Lung microvascular endothelial cell (primary cell): ENCODE data around the gene ANKRD44. TPM values are rescaled to one million over a fixed set of nuclear protein-coding genes. Genes with fewer than 3 reads are reported as not detected.
A peak's percentile ranks its signal among the peaks of the same experiment; 100 is the strongest.

ENCODE experiments used
- DNase-seq, 2 donors: peaks; one replicate each; pipeline versions ENCODE4 v3.0.0 to v3.0.0-alpha.2; 2010; ENCODE audit warnings: low read depth in 2 of 2
- total RNA-seq: library from RNA; depleted of rRNA; stranded (reverse); fragments of >200 nt; gene quantifications from 2 replicates; pipeline ENCODE4 v1.2.1, GENCODE V29; 2014

ANKRD44 gene
- total RNA-seq, 1 donor from 2014 or later: 1.6 TPM

DNA sequence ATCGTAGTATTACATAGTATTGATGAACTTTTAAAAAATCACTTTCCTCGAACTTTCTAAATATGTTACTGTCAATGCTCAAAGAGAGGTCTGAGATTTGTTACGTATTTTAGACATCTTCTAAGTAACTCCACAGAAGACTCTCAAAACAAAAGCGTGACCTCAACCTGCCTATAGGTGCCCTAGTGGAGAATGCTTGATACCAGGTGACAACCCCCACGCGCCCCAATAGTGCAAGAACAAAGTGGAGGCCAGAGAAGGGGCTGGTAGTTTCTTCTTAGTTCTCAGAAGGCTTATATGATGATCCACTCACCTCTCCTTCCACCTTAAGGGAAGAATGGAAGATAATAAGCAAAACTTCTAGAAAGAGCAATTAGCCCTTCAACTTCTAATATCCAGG, 102.6 kb downstream of the ANKRD44 start:
- DNase-seq: no peak

DNA sequence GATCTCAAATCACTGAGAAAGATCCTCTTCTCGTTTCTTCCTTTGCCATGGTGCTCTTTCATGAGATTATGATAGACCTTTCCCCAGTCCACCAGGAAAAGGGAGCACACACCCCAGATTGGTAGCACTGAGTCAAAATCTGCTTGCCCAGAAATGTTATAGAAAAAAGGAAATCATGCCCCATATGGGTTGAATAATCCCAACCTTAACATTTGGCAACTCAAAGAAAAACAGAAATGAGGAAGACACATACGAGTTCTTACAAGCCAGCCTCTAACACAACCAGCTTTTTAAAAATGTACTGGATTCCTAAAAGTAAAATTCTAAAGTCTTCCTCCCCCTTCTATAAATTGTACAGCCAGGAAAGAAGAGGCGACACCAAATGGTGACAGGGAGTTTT, 103.0 kb downstream of the ANKRD44 start:
- DNase-seq: no peak

DNA sequence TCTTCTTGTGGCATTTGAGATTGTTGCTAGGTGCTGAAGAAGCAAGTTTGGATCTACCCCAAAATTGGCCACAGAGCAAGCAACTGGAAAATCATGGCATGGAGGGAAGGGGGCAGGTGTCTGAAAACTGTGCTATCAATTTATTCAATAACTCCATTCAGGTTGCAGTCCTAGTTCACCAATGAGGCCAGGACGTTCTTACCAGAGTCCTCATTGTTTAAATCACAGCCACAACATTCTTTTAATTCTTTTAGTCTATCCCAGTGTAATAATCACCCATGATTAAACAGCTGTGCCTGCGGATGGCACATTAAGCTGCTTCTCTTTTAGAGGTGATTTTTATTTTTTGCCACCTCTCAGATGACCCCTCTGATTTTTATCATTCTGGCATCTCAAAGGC, 103.5 kb downstream of the ANKRD44 start:
- DNase-seq: no peak

DNA sequence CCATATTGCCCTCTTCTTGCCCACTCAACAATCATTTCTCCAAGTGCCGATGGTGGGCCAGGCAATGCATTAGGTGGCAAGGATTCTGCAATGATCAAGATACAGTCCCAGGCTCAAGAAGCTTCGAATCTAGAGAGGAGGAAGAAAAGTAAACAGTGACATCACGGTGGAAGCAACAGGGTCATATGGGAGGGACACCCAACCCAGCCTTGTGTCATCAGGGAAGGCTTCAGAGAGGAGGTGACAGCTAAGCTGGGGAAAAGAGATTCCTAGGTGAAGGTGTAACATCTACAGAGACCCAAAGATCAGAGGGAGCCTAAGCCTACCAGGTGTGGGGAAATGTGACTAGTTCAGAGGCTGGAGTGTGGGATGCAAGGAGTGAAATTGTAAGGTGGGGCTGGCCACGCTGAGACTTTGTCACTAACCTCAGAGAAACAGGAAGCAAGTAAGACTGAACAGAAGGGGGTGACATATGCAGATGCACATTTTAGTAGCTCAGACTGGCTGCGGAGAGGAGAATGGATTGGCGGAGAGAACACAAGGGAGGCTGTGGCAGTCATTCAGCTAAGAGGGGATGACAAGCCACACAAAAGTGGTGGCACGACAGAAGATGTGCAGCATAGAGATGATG, 104.9 kb downstream of the ANKRD44 start:
- DNase-seq: no peak

DNA sequence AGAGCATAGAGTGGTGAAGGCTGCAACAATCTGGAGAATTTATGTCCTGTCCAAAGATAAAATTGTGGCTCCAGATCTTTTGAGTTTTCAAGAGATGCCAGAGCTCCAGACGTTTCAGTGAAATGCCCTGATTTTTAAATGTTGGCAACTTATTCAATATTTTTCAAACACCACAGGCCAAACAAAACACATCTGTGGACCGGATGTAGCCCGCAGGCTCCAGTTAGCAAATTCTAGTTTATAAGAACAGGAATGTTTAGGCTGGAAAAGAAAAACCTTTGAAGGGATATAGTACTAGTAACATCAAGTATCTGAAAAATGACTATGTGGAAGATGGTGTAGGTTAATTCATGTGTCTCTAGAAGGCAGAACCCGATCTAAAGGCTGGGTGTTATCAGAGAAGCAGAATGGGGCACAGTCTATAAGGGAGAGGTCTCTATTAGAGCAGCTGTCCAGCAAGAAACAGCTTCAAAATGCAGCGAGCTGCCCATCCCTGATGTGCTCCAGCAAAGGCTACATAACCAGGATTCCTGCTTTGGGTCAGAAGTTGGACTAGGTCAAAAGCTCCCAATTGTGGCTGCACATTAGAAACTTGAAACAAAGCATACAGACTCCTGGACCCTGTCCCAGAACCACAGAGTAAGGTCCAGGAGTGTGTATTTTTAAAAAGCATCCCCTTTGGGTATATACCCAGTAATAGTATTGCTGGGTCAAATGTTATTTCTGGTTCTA, 105.9 kb downstream of the ANKRD44 start:
- peak in 1 of 2 donors; percentile 39 for DNase-seq

DNA sequence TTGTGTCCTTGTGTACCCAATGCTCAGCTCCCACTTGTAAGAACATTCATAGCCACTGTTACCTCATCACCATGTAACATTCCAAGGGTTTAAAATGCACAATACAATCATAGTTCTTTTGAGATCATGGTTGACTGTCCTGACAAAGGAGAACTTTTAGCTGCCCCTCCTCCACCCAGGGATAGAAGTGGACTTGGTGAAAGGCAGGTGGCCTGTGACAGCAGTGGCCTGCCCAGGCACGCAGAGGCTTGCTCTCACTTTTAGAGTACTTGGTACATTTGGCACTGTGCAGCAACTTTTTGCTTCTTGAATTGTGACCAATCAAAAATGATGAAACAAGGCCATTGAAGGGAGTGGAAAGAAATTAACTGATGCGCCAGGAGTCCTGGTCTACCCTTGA, 108.7 kb downstream of the ANKRD44 start:
- no peak for DNase-seq

DNA sequence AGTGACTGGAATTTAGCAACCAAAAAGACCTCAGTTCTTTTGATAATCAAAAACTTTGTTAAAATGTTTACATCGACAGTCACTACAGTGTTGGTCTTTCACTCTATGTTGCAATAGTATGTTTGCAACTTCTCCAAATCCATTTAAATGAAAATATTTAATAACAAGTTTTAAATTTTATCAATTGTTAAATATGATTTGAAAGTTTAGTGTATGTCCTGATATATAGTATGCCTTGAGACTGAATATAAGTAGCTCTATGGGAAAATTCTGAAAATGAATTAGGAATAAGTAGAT, 109.9 kb downstream of the ANKRD44 start:
- DNase-seq: no peak

DNA sequence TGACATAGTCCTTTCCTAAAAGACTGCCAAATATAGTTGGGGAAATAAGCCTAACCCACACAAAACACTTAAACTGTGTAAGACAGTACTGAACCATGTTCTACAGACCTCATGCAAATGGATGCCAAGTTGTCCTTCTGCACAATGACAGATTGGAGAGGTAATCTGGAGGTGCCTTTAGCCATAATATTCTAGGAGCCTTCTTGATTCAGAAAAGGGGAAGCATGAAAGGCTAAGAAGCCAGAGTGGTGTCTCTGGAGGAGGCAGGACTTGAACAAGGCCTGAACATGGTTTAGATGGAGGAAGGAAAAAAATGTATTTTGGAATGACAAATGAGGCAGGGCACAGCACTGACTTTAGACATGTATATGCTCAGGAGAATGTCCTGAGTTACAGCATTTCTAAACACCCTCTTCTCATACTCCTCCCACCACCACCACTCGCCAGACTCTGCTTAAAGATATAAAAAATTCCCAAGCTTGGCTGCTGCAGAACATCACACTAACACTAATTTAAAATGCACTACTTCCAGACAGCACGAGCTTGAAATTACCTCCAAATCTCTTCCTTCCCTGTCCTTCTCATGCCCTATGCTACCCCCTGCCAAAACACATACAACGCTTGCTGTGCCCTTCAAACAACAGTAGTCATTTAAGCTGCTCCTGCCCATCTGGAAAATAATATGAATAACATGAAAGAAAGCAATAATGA, 110.4 kb downstream of the ANKRD44 start:
- DNase-seq: no peak

DNA sequence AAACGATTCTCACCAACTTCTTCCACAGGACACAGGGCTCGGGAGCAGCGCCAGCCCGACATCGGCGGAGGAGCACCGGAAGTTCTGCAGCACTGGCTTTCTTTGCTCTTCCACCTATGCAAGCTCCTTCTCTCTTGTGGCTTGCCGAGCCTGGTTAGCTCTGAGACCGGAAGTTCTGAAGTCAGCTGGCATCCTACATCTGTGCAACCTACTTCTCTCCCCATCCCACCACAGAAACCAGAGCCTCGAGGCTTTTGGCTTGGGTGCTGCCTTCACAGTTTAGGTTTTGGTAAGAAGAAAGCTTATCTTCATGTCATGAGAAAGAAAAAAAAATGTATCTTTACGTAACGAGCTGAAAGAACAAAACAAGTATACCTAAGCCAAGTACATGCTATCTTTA, 111.7 kb downstream of the ANKRD44 start:
- DNase-seq: peak in 1 of 2 donors; percentile 42

DNA sequence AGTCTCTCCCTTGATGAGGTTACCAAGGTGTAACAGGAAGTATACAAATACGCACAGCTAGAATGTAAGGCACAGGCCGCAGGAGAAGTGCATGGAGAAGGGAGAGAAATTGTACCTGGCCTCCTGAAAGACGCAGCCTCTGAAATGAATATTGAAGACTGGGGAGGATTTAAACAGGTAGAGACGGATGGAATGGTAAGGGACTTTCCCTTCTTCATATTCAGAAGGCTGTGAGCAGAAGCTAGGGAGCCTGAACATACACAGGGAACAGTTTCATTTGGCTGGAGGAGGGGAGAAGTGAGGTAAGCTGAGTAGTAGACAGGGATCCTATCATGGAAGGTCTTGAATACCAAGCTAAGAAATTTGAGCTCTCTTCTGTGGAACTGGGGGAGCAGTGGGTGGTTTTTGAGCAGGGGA, 112.7 kb downstream of the ANKRD44 start:
- no peak for DNase-seq

DNA sequence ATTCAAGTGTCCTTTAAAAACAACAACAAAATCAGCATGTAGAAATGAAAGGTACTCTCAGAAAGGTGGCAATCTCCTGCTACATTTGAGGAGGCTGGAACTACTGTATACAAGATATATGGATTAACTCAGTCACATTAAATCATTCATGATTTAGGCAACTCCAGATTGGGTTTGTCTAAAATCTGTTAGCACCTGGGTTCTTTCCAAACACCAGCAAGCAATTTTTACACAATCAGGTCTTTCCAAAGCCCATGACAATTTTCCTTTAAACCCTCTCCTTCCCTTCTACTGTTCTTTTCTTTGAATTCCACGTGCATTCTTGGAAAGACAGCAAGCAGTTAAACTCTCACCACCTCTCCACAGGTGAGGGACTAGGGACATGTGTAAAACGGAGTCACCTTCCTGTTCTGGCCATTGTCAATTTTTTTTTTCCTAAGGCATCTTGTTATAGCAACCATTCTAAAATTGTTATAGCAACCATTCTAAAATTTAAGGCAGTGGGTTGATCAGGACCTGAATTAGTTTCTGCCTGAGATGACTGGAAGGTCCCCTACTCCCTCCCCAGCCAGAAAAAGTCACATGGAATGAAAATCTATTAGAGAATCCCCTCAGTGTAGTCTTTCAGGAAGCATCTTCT, 113.9 kb downstream of the ANKRD44 start:
- peak; percentile 18 to 71 for DNase-seq

DNA sequence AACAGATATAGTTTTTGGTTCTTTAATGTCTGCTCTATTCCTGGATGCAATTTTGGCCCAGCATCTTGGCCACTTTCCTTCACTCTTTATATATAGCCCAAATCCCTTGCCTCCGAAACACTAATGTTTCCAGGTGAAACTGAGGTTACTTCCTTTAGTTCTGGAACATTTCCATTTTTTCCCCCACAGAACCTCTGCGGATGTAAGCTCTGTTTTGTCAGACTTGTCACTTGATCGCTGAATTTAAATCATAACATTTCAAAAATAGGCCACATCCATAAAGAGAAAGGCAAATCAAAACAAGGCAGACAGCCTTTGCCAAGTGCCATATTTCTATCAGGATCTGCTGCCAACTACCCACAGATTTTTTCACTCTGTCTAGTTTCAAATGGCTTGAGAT, 115.1 kb downstream of the ANKRD44 start:
- DNase-seq: peak; percentile 46 to 95

DNA sequence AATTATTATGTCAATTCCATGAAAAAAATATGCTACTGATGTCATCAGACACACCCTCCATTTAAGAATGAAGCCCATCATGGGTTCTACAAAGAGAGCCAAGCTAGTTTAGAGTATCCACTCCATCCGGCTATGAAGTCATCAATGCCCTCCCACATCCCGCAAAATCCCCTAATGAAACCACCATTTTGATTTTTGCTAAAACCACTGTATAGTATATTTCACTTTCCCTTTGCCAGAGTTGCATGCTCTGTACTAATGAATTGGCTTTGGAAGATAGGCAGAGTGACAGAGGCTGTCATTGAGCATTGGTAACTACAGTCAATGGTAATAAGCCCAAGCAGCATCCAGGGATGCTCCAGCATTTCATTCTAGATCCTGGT, 118.6 kb downstream of the ANKRD44 start:
- no peak for DNase-seq

DNA sequence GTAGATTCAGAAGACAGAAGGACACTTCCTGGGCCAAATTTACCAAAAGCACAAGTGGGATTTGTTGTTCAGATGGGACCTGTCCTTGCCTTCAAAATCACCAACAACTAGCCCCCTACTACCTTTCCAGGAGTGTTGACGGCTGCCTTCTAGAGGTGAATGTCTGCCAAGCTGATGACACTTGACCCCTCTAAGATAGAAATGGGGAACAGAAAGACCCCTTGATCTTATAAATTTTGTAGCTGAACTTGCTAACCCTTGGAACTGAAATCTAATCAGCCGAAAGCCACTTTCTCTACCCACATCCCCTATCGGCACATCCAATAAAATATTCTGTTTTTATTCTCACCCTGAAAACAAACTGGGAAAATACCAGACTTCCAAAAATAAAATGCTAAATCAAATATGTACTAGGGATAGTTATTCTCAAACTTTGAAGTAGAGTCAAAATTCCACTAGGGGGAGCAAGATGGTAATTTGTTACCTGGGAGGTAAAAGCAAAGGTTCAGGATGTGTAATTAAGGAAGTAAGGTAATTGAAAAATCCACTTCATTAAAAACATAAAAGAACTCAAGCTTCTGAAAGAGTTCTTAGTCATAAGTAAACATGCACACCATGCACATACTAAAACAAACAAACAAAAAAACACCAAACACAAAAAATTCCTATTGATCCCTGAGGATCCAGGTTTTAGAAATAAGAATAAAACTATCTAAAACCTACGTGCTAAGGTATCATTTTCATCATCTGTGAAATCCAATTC, 119.2 kb downstream of the ANKRD44 start:
- DNase-seq: peak; percentile 45 to 64

DNA sequence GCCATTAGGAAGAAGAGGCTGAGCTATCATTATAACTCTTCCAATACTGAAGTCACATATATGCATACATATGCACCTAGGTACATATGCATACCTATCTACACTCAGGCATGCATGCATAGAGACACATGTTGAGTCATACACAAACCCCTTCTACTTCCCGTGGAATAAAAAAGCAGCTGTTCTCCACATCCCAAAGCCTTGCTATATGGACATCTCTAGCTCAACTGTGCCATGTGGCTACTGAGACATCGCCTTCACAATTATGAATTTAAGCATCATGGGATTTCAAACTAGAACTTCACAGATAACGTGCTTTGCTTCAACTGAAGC, 120.5 kb downstream of the ANKRD44 start:
- DNase-seq: no peak

DNA sequence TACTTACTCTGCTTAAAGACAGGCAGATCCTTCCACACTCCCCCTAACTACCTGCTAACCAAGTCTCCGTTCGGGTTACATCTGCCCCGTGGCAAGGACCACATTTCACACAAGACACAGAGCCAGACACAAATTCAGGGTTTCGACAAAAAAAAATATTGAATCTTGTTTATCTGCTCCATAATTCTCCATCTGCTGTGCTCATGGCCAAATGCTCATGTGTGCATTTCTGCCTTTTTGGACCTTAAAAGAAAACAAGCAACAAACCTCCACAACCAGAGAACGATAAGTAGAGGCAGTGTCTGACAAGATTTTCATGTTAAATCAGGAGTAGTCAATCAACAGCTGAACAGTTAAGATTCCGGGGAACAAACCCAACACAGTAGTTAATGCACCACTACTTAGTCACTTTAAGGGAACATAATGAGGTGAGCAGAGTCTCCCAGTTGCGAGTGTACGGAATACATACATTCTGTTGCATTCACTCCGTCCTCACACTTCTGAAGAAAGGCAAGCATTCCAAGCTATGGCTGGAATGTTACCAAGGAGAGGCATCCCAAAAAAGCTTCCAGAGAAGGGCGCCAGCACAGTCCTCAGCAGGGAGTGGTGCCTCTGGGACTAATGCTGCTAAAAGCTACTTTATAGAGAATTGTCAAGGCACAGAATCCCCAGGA, 121.0 kb downstream of the ANKRD44 start:
- DNase-seq: no peak

DNA sequence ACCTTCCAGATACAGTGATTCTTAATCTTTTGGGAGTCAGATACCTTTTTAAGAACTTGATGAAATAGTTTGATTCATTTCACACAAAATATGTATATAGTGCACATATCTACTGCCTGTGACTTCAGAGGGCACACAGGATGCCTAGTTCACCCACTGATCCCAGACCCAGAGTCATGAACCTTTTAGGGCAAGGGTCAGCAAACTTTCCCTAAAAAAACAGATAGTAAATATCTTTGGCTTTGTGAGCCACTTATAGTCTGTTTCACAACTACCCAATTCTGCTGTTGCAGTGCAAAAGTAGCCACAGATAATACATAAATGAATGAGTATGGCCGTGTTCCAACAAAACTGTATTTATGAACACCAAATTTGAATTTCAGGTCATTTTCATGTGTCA, 124.9 kb downstream of the ANKRD44 start:
- DNase-seq: no peak

DNA sequence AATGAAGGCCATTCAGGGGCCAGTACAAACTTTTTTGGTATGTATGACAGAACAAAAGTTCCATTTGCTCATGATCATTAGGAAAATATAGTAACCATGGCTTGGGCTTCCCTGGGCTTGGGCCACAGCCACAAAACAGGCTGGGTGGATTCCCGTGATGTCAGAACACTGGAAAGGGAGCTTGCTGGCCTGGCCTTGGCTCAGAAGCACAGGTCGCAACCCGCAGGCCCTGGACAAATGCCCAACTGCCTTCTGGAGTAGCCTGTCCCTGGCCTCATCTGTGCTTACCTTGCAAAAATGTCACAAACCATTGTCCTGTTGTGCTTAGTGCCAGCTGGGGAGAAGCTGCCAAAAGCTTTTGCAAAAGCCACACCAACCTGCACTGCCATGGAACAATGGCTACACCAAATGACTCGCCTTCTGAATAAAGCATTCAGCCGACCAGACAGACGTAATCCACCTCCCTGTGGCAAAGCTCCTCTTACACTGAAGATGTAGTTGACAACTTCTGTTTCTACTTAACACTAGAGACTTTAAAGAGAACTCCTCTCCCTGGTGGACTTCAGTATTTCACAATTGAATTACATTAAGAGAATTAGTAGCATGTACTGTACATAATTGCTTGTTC, 125.5 kb downstream of the ANKRD44 start:
- DNase-seq: peak; percentile 20 to 98

DNA sequence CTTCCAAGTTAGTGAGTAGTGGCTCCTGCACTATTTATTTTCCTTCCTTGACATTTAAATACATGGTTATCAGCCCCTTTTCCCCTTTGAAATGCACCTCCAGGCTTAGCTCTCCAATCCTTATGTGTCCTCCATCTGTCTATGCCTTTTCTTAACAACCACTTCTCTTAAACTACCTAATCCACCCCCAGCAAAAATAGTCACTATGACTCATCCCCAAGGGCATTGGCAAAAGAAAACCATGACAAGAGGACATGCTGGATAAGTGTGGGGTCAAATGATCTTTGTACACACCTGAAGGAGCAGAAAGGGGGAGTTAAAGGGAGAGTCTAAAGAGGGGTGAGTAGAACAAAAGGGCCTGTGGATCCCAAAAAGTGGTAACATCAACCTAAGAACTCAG, 127.2 kb downstream of the ANKRD44 start:
- no peak for DNase-seq

DNA sequence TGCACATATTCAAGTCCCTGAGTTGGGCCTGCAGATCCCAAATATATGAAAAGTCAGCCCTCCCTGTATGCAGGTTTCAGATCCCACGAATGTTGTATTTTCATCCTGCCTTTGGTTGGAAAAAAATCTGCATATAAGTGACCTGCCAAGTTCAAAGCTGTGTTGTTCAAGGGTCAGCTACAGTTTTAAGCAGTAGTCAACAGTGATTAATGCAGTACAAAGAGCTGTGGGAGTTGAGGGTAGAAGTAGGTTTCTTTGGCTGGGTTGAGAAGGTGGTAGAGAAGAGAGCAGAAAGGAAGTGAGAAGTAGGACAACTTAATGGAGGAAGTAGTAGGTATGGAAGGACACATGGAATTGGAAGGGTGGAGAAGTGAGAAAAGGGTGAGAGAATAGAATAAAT, 127.9 kb downstream of the ANKRD44 start:
- DNase-seq: no peak

DNA sequence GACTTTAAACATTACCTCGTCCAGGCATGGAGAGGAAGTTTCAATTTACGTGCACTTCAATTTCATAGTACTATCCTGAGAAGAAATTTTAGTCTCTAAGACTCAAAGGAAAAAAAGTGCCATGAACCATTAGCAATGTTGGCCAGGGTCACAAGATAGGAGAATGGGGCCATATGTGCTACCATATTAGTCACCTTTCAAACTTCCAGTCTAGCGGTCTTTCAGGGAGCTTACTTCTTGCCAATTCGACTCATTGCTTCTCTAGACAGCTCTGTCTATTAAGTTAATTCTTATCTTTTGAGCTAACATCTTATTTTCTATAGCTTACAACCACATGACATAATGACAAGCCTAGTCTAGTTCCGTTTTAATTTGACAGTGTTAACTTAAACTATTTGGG, 129.1 kb downstream of the ANKRD44 start:
- no peak for DNase-seq
